GM21528 (cell line): ENCODE measurements around the gene NLRP12.
"Not testable (repeated sequence)": the region's sequence is repeated elsewhere in the genome, so short reads cannot be mapped to it uniquely, and the experiment has no call there.

ENCODE experiments used
- ATAC-seq: cut with Tn5 transposase; IDR thresholded peaks from one replicate; pipeline ENCODE4 v1.9.1; 2021; ENCODE audit warnings: mild to moderate bottlenecking, moderate library complexity; ENCODE audit not compliant: unreplicated experiment, low FRiP score

Gene NLRP12

DNA sequence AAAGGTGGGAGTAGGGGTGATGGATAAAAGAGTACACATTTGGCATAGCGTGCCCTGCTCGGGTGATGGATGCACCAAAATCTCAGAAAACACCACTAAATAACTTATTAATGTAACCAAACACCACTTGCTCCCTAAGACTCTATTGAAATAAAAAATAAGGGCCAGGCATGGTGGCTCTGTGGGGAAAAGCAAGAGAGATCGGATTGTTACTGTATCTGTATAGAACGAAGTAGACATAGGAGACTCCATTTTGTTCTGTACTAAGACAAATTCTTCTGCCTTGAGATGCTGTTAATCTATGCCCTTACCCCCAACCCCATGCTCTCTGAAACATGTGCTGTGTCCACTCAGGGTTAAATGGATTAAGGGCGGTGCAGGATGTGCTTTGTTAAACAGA, 14.3 kb upstream of the NLRP12 start:
- not testable (repeated sequence) for ATAC-seq

DNA sequence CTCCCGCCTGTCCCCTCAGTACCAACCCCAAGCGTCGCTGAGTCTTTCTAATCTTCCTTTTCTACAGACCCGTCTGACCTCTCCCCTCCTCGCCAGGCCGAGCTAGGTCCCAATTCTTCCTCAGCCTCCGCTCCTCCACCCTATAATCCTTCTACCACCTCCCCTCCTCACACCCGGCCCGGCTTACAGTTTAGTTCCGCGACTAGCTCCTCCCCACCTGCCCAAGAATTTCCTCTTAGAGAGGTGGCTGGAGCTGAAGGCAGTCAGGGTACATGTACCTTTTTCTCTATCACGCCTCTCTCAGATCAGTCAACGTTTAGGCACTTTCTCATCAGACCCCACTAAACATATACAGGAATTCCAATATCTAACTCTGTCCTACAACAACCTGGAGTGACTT, 8.7 kb upstream of the NLRP12 start:
- ATAC-seq: not testable (repeated sequence)

DNA sequence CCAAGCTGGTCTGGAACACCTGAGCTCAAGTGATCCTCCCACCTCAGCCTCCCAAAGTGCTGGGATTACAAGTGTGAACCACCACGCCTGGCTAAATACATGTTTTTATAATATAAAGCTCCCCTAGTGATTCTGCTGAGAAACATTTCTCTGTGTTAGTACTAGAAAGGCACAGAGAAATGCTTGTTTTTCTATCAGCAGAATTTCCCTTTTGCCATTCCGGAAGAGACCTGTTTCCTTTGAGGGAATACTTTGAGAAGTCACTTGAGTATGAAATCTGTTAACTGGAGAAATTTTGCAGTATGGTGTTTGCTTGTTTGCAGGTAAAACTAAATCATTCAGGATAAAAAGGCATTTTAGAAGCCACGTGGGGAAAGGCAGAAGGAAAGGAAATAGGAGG, 4.4 kb upstream of the NLRP12 start:
- ATAC-seq: no peak

DNA sequence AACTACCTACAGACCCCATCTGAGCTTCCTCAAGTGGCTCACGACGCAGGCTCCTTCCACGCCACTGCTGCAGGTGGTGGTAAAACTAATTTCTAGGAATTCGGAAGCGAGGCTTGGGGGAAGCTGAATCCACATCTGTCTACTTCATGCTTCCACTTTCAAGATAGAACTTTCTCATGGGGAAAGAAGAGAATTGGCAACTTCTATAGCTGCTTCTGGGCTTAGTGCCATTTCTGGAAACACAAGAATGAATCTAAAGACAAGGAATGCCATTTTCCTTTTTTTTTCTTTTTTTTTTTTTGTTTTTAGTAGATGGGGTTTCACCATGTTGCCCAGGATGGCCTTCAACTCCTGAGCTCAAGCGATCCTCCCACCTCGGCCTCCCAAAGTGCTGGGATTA, 2.8 kb upstream of the NLRP12 start:
- no peak for ATAC-seq

DNA sequence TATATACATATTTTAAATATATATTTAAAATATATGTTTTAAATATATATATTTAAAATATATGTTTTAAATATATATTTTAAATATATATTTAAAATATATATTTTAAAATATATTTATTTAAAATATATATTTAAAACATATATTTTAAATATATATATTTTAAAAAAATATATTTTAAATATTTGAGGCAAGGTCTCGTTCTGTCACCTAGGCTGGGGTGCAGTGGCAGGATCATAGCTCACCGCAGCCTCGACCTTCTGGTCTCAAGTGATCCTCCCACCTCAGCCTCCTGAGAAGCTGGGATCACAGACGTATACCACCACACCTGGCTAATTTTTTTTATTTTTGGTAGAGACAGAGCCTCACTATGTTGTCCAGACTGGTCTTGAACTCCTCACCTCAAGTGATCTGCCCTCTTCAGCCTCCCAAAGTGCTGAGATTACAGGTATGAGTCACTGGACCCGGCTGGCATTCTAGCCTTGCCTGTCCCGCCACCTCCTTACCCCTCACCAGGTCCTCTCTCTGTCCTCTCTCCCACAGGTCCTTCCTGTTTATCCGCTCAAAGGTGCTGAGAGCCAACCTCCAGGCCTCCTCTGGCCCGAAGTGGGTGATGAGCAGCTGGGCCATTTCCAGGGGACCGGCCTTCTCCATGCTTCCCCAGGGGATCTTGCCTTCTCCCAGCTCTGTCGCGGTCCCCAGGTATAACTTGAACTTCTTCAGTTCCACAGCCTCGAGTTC, 564 bp downstream of the NLRP12 start:
- no peak for ATAC-seq

DNA sequence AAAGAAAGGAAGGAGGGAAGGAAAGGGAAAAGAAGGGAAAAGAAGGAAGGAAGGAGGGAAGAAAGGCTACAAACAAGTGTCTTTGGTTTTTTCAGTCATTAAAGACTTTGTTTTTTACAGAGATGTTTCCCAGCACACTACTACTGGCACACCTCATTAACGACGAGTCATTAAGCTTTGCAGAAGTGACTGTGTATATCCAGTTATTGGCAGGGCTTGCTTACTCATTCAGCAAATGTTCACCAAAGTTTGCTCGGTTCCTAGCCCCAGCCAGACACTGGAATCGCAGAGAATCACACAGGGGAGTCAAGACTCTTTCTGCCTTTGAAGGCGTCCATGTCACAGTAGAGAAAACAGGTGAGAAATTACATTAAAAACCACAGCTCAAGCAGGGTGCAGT, 4.3 kb downstream of the NLRP12 start:
- no peak for ATAC-seq

DNA sequence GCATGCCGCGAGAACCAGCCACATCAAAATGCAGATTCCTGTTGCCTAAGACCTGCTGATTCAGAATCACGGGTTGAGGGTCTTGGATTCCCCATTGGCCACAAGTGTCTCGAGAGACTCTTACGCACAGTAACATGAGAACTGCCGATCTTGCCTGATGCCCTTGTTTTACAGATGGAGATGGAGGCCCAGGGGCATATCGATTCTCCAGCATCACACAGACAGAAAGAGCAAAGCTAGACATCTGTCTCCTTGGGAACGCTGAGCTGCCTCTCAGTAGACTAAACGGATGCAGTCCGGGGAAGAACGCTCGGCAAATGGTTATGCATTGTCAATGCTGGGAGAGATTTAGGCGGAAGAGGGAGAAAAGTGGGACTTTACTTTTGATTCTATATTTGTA, 5.4 kb downstream of the NLRP12 start:
- no peak for ATAC-seq

DNA sequence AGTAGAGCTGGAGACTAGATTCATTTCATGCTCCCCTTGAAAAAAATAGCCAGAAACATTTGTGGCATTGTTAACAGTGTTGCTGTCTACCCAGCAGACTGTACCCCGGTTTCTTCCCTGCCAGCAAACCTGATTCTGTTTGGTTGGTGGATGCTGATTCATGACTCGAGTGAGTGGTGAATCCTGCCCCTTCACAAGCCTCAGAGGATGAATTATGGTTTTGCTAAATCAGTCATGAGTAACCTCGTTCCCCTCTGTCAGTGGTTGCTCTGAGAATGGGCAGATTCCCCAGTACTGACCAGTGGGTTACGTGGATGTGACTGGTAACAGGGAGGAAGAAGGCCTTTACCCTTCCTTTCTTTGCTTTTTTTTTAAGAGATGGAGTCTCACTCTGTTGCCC, 10.1 kb downstream of the NLRP12 start:
- no peak for ATAC-seq

DNA sequence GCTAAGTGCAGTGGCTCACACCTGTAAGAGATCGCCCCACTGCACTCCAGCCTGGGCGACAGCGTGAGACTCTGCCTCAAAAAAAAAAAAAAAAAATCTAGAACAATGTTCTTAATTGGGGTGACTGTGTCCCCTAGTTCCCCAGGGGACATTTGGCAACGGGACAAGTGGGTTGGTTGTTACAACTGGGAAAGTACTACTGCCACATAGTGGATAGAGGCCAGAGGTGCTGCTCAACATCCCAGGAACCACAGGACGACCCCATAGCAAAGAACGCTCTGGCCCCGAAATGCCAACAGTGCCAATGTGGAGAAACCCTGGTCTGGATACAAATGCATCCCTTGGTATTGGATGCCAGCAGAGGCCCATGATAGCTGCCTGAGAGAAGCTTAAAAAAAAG, 11.8 kb downstream of the NLRP12 start:
- no peak for ATAC-seq

DNA sequence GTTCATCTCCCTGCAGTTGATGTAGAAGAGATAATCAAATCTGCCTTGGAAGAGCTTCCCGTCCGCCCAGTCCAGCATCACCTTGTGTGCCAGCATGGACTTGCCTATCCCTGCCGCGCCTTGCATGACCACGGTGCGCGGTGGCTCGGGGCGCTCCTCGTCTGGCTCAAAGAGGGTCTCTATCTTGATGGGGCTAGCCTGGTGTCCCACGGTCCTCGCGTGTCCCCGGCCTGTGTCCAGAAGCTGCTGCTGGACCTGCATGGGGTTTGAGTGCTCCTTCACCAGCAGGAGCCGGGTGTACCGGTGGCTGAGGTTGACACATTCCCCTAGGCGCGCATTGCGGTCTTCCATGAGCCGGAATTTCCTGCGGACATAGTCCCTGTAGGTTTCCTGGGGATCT, 13.2 kb downstream of the NLRP12 start:
- no peak for ATAC-seq

DNA sequence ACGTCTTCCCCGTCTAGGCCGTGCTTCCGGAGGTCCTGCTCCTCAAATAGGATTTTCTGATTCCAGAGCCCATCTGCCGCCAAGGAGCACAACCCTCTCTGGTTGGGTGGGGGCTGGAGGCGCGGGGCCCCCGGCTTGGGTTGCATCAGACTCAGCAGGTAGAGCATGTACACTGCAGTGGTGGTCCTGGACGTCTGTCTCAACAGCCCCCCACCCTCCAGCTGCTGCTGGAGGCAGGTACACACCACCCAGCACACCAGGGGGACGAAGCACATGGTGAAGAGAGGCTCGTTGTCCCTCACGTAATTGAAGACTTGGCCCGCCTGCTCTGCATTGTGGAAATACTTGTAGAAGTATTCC, 13.9 kb downstream of the NLRP12 start:
- no peak for ATAC-seq

DNA sequence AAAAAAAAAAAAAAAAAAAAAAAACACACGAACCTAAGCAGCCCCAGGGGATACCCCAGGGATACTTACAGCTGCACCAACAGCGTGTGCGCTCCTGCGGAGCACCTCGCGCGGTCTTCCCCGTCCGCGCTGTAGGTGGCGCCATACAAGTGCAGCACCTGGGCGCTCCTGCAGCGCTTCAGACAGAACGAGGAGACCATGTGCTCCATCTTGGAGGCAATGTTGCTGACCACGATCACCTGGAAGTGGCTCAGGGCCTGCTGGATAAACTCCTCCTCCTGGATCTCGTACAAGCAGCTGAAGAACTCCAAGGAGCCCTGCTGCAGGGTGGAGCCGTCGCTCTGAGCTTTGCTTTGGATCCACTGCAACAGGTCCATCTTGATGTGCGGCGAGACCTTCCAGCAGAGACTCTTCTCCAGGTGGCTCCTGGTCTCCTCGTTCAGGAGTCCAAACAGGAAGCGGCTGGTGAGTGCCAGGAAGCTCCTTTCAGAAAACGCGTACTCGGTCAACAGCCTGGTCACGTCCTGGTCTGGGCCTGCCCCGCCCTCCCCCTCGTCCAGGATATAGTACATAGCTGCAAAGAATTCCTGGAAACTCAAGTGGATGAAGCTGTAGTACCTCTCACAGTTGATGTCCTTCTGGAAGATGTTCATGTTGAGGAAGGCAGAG, 14.5 kb downstream of the NLRP12 start:
- ATAC-seq: no peak

DNA sequence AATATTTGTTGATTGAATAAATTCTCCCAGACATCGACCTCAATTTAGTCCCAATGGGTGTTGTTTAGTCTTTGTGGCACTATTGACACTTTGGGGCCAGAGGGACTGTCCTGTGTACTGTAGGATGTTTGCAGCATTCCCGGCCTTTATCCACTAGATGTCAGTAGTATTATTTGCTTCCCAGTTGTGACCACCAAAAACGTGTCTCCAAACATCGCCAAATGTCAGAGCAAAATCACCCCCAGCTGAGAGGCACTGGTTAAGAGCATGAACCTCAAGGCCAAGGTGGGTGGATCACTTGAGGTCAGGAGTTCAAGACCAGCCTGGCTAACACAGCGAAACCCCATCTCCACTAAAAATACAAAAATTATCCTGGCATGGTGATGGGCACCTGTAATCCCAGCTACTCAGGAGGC, 15.4 kb downstream of the NLRP12 start:
- no peak for ATAC-seq

DNA sequence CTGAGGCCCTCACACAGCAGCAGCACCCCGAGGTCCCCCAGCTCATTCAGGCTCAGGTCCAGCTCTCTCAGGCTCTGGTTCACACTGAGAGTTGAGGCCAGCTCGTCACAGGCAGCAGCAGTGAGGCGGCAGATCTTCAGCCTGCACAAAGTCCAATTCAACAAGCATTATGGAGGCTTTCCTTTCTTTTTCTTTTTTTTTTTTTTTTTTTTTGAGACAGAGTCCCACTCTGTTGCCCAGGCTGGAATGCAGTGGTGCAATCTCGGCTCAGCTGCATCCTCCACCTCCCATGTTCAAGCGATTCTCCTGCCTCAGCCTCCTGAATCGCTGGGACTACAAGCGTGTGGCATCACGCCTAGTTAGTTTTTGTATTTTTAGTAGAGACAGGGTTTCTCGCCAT, 22.9 kb downstream of the NLRP12 start:
- no peak for ATAC-seq

DNA sequence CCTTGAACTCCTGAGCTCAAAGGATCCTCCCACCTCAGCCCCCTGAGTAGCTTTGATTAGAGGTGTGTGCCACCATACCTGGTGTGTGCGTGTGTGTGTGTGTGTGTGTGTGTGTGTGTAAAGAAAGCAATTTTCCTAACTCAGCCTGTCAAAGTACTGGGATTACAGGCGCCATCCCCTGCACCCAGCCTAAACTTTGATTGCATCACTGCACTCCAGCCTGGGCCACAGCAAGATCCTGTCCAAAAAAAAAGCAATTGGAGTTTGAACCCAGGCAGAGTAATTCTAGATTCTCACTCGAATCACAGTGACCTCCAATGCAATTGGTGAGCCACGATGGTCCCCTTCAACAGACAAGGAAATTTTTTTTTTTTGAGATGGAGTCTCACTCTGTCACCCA, 29.1 kb downstream of the NLRP12 start:
- no peak for ATAC-seq

DNA sequence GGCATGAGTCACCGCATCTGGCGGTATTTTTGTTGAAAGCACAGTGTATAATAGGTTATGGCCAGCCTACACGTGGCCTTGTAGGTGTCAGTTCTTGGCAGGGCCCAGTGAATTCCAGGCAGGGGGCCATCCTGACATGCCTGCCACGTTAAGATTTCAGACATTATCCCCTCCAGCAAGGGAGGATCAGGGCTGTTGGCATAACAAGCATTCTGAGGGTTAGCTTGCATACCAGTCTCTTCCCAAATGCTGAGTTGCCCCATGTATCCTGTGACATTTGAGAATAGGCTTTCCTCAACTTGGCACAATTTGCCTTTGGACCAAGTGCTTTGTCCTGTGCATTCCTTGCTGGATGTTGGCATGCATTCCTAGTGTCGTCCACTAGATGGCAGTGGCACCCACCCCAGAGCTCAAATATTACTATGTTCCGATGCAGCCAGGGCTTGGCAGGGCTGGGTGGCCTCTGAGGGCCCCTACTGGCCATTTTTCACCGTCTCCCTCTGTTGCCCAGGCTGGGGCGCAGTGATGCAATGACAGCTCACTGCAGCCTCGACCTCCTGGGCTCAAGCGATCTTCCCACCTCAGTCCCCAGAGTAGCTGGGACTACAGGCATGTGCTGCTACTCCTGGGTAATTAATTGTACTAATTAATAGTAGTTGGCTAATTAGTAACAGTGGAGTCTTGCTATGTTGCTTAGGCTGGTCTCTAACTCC, 31.2 kb downstream of the NLRP12 start:
- no peak for ATAC-seq

DNA sequence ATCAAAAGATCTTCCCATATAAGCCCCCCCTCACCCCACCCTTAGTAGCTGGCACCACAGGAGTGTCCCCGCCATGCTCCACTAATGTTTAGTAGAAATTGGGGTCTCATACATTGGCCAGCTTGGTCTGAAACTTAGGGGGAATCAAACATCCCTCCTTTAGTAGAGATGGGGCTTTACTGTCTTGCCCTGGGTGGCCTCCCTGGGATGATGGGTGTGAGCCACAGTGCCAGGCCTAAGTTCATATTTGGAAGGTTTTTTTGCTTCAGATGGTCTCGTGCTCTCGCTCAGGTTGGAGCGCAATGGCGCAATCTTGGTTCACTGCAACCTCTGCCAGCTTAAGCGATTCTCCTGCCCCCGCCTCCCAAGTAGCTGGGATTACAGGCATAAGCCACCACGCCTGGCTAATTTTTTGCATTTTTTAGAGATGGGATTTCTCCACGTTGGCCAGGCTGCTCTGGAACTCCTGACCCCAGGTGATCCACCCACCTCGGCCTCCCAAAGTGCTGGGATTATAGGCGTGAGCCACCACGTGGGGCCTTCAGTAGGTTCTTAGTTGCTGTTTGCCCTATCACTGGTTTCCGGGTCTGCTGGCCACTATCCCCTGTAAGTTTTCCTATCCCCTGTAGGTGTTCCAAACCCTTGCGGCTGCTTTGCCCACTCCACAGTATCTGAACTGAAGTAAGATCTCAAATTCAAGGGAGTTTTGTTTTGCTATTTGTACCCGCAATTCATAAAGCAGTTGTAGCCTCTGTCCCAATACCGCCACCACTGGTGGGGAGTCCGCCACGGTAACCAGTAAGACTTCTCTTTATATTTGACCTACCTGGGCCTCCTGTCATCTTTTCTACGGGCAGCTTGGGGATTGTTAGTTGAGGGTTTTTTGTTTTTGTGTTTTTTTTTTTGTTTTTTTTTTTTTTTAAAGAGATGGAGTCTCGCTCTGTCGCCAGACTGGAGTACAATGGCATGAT, 34.1 kb downstream of the NLRP12 start:
- no peak for ATAC-seq

DNA sequence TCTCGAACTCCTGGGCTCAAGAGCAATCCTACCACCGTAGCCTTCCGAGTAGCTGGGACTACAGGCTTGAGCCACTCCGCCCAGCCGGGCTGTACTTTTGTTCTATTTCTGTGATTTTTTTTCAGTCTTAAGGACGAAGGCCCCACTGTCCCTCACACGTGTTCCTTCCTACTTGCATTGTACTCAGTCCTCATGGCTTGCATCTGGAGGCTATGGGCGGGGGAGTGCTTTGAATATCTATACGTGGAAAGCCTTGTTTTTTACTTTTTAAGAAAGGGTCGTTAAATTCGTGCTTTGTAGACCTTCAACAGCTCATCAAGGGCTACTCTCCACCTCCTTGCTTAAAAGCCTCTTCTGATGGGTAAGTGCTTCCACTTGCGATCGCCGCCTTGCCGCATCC, 36.8 kb downstream of the NLRP12 start:
- ATAC-seq: no peak

DNA sequence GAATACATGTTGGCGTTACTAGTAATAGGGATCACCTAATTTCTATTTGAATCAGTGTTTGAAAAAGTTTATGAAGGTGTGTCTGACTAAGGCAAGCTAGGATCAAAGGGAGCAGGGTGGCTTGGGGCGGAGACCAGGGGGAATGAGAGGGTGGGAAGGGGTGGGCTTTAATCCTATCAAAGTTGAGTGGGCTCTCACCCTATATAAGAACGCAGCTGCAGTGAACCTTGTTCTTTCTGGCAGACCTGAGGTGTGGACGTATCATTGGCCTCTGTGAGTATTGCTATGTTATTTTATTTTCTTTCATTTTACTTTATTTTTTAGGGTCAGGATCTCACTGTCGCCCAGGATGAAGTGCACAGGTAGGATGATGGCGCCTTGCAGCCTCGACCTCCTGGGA, 37.4 kb downstream of the NLRP12 start:
- no peak for ATAC-seq

DNA sequence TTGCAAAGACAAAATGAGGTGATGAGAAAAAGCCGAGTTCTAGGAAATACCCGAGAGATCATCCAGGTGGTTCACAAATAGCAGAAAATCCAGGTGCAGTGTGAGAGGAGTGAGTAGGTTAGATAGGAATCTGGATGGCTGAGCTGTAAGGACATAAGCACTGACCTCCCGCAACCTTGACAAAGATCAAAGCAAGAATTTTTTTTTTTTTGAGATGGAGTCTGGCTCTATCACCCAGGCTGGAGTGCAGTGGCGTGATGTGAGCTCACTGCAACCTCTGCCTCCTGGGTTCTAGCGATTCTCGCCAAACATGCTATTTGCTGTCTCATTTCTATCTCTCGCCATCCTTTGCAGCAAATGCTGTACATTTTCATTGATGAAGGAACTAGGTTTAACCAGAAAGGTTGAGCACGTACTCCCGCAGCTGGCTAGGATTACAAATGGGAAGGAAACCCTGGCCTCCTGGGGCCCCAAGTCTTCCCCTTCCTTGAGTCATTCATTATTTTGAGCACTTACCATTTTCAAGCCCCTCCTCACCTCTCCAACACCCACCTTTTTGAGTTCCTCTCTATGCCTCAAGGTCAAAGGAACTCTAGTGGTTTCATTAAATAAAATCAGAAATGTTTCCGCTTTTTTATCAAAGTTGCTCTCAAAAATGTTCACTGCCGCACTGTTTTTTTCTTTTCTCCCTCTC, 38.8 kb downstream of the NLRP12 start:
- ATAC-seq: no peak
